Brain microvascular endothelial cell (primary cell): Measurements from ENCODE around the gene B3GNT9.
A peak's percentile ranks its signal among the peaks of the same experiment; 100 is the strongest.

Source experiments
- DNase-seq: peaks from one replicate; pipeline ENCODE4 v3.0.0-alpha.2; 2020
- H3K27ac ChIP-seq: fragments of 250-450 bp; sonication (Bioruptor Pico); 2 replicates; pipeline ENCODE4 v1.5.1; 2020; ENCODE audit warnings: mild to moderate bottlenecking, moderate library complexity
- H3K27me3 ChIP-seq: fragments of 250-450 bp; sonication (Bioruptor Pico); replicated peaks from 2 replicates; pipeline ENCODE4 v1.5.1; 2020; ENCODE audit warnings: mild to moderate bottlenecking
- H3K36me3 ChIP-seq: fragments of 250-450 bp; sonication (Bioruptor Pico); replicated peaks from 2 replicates; pipeline ENCODE4 v1.5.1; 2020; ENCODE audit warnings: mild to moderate bottlenecking
- H3K4me3 ChIP-seq: 2 replicates; pipeline ENCODE4 v1.5.1; 2011; ENCODE audit warnings: low read depth, mild to moderate bottlenecking, control low read depth, low read length, moderate library complexity
- in situ Hi-C: cut with HindIII; loops from 2 replicates; pipeline ENCODE4 v1.10.0; 2017; ENCODE audit warnings: low sequenced_read_pairs, low pct_ligation_motif_present
- TF ChIP-seq, protein P1 (sequence below): IDR thresholded peaks from 2 replicates; pipeline ENCODE4 v1.5.1; 2011; ENCODE audit warnings: low read depth, mild to moderate bottlenecking, moderate library complexity, low read length, control low read depth, inconsistent platforms; ENCODE audit errors: missing control alignments

The B3GNT9 gene

DNA sequence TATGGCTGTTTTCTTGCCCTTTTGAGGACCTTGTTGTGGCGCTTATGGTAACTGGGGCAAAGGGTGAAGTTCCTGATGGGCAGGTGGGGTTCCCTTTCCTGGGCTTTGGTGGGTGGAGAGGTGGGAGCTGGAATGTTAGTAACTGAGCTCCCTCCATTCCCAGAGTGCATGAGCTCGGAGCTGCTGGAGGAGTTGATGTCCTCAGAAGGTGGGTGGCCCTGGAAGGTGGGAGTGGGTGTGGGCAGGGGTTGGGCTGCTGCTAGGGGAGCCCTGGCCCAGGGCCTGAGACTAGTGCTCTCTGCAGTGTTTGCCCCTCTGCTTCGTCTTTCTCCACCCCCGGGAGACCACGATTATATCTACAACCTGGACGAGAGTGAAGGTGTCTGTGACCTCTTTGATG lies 46.9 kb upstream of the B3GNT9 start:
- no peak overlapping the region for H3K27ac ChIP-seq
- TF ChIP-seq, protein P1, sequence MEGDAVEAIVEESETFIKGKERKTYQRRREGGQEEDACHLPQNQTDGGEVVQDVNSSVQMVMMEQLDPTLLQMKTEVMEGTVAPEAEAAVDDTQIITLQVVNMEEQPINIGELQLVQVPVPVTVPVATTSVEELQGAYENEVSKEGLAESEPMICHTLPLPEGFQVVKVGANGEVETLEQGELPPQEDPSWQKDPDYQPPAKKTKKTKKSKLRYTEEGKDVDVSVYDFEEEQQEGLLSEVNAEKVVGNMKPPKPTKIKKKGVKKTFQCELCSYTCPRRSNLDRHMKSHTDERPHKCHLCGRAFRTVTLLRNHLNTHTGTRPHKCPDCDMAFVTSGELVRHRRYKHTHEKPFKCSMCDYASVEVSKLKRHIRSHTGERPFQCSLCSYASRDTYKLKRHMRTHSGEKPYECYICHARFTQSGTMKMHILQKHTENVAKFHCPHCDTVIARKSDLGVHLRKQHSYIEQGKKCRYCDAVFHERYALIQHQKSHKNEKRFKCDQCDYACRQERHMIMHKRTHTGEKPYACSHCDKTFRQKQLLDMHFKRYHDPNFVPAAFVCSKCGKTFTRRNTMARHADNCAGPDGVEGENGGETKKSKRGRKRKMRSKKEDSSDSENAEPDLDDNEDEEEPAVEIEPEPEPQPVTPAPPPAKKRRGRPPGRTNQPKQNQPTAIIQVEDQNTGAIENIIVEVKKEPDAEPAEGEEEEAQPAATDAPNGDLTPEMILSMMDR, result no peak
- peaks cover 64% of the 10 kb centered on the region for H3K36me3 ChIP-seq
- in situ Hi-C loops, result no loop called here
- H3K27me3 ChIP-seq, result no peaks in the 10 kb centered on the region
- no peak overlapping the region for H3K4me3 ChIP-seq
- no peak for DNase-seq

DNA sequence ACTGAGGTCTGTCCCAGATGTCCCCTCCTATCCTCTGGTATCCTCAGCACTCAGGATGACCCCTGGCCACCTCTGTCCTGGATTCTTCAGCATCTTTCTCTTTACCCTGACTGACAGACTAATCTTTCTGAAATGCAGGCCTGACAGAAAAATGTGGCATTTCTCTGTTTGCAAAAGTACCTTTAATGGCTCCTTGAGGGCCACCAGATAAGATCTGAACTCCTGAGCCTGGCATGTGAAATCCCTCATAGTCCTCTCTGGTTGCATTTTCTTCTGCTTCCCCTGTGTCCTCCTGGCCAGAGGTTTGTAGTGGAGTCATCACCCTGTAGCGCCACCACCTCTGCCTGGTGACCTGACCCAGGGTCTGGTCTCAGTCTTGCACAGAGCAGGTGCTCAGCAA lies 46.1 kb upstream of the B3GNT9 start:
- no peaks in the 10 kb centered on the region for H3K27me3 ChIP-seq
- no peak overlapping the region for H3K27ac ChIP-seq
- in situ Hi-C loops, result no loop called here
- H3K36me3 ChIP-seq, result peaks cover 60% of the 10 kb centered on the region
- TF ChIP-seq, protein P1, result no peak
- DNase-seq, result no peak
- no peak overlapping the region for H3K4me3 ChIP-seq

DNA sequence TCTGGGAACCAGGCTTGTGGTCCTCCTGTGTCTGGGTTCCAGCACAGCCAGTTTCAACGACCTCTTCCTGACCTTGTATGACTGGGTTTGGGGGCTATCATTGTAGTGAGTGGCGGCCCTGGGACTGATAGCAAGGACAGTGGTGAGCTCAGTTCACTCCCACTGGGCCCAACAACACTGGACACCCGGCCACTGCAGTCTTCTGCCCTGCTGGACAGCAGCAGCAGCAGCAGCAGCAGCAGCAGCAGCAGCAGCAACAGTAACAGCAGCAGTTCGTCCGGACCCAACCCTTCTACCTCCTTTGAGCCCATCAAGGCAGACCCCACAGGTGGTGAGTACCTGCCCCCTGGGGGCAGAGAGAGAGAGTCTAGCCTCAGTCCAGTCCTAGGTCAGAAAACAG lies 44.9 kb upstream of the B3GNT9 start:
- Histone ChIP-seq H3K36me3 (peaks cover 53% of the 10 kb centered on the region), H3K27ac (no peak overlapping the region), H3K4me3 (no peak overlapping the region), H3K27me3 (no peaks in the 10 kb centered on the region)
- no peak for DNase-seq
- TF ChIP-seq, protein P1, result no peak
- in situ Hi-C loops, result no loop called here

DNA sequence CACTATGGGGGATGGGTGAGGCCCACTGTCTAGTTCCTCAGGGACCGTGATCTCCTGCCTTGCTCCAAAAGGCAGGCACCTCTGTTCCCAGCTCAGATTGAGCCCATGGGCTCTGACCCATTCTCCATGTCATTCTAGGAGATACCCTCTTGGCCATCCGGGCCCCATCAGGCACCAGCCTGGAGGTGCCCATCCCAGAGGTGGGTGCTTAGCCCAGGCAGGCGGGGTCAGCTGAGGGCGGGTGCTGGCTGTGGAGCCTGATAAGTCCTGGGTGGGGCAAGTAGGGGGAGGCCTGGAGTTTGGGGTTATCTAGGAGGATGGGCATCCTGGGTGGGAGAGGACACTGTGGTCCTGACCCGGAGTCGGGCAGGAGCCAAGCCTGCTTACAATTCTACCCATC lies 43.5 kb upstream of the B3GNT9 start:
- in situ Hi-C loops, result no loop called here
- no peak overlapping the region for H3K27ac ChIP-seq

DNA sequence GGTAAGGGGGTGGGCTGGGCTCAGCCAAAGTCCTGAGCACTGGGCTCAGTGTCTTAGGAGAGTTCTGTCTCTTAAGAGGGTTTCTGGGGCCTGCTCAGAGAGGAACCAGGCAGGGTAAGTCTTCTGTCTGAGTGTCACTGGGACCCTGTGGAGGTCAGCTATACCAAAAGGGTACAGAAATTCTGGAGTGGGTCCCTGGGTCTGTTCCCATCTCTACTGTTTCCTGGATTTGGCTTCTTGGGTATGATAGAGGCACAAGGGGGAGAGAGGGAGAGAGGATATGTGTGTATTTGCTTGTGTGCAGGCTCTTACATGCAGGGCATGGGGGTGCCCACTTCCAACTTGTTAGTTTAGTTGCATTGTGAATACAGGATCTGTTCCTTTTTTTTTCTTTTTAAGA lies 42.7 kb upstream of the B3GNT9 start:
- peaks cover 50% of the 10 kb centered on the region for H3K36me3 ChIP-seq
- TF ChIP-seq, protein P1, result no peak
- H3K4me3 ChIP-seq, result no peak overlapping the region
- in situ Hi-C loops, result no loop called here
- H3K27ac ChIP-seq, result no peak overlapping the region
- no peak for DNase-seq
- H3K27me3 ChIP-seq, result no peaks in the 10 kb centered on the region

More for the DNA sequence above, 43.5 kb upstream of the B3GNT9 start:
- H3K27me3 ChIP-seq, result no peaks in the 10 kb centered on the region
- H3K36me3 ChIP-seq, result peaks cover 51% of the 10 kb centered on the region
- TF ChIP-seq, protein P1, result no peak
- no peak for DNase-seq
- H3K4me3 ChIP-seq, result no peak overlapping the region

DNA sequence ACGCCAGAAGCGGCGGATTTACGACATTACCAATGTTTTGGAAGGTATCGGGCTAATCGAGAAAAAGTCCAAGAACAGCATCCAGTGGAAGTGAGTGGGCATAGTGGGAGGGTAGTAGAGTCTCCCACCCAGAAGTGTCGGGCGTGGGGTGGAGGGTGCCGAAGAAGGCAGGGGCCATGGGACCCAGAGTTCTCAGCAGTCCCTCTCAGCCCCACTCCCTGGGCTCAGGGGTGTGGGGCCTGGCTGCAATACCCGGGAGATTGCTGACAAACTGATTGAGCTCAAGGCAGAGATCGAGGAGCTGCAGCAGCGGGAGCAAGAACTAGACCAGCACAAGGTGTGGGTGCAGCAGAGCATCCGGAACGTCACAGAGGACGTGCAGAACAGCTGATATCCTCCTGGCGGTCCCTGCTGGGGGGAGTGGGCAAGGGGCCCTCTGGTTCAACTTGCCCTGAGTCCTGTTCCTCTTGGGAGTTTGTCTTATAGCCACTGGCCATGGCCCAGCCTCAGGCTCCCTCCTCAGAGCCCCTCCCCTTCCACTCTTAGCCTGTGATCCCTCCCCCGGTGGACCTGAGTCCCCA lies 42.1 kb upstream of the B3GNT9 start:
- Histone ChIP-seq H3K27me3 (no peaks in the 10 kb centered on the region), H3K27ac (peak overlapping the region; percentile 54), H3K4me3 (peak overlapping the region; percentile 94), H3K36me3 (peaks cover 45% of the 10 kb centered on the region)
- TF ChIP-seq, protein P1, result no peak
- no peak for DNase-seq
- in situ Hi-C loops, result no loop called here
